Spleen (tissue), 7 donors: ENCODE measurements around the gene FAP.

ENCODE experiments used
- POLR2A ChIP-seq, 3 donors: fragments of 450-650 bp; IDR thresholded peaks; one replicate each; pipeline ENCODE4 v1.5.1; 2017; ENCODE audit warnings: antibody characterized with exemption in 3 of 3, mild to moderate bottlenecking in 1 of 3
- TF ChIP-seq, protein P1 (sequence below), 11 experiments: fragments of 200-600 bp in 7 of 11; fragments of 450-650 bp in 4 of 11; sonication (generic) in 4 of 11; IDR thresholded peaks in 8 of 11; conservative IDR thresholded peaks in 3 of 11; 1 replicate in 7 of 11; 2 replicates in 4 of 11; pipeline versions ENCODE4 v1.4.0 to v1.8.0; 2016 to 2021; ENCODE audit warnings: antibody characterized with exemption in 11 of 11, inconsistent platforms in 4 of 11, mild to moderate bottlenecking in 1 of 11
- donor health status: DM: no; HTN: no; CAD: no; lungs with moderate emphysema.
- donor health status: DM: no; HTN: no; CAD: no.
- donor health status: DM: no; HTN: no; CAD: no.

- TF ChIP-seq, protein P1, sequence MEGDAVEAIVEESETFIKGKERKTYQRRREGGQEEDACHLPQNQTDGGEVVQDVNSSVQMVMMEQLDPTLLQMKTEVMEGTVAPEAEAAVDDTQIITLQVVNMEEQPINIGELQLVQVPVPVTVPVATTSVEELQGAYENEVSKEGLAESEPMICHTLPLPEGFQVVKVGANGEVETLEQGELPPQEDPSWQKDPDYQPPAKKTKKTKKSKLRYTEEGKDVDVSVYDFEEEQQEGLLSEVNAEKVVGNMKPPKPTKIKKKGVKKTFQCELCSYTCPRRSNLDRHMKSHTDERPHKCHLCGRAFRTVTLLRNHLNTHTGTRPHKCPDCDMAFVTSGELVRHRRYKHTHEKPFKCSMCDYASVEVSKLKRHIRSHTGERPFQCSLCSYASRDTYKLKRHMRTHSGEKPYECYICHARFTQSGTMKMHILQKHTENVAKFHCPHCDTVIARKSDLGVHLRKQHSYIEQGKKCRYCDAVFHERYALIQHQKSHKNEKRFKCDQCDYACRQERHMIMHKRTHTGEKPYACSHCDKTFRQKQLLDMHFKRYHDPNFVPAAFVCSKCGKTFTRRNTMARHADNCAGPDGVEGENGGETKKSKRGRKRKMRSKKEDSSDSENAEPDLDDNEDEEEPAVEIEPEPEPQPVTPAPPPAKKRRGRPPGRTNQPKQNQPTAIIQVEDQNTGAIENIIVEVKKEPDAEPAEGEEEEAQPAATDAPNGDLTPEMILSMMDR (IDR thresholded peaks at IDR 0.05 in 8 of 11, conservative IDR thresholded peaks at IDR 0.05 in 3 of 11): no peak
- no peak for TF ChIP-seq POLR2A (IDR thresholded peaks at IDR 0.05)
Observed at GRCh38 chr2:162125138-162125537, 118.1 kb downstream of the FAP start.
